GM23338 (cell line): ENCODE data around the gene NEDD4. TPM values are rescaled to one million over a fixed set of nuclear protein-coding genes. Genes with fewer than 3 reads are reported as not detected.

Source experiments
- ATAC-seq: fragments of 200-7000 bp; cut with Tn5 transposase; 3 replicates; pipeline ENCODE4 v1.9.1; 2020
- DNase-seq: peaks from one replicate; pipeline ENCODE4 v3.0.0-alpha.2; 2015; ENCODE audit warnings: low spot score
- H2AFZ ChIP-seq: fragments of 200-600 bp; sonication (generic); 2 replicates; pipeline ENCODE4 v1.8.0; 2016; ENCODE audit warnings: antibody characterized with exemption, mild to moderate bottlenecking, moderate library complexity
- H3F3A ChIP-seq: fragments of 200-600 bp; sonication (generic); replicated peaks from 2 replicates; pipeline ENCODE4 v1.8.0; 2017; ENCODE audit warnings: antibody characterized with exemption, mixed run types, low read depth
- H3K27ac ChIP-seq: fragments of 200-600 bp; sonication (generic); 2 replicates; pipeline ENCODE4 v1.6.1; 2016; ENCODE audit warnings: low read depth
- H3K27me3 ChIP-seq: fragments of 200-600 bp; sonication (generic); 2 replicates; pipeline ENCODE4 v1.8.0; 2016; ENCODE audit warnings: mild to moderate bottlenecking, mixed run types, moderate library complexity; ENCODE audit not compliant: insufficient read depth
- H3K36me3 ChIP-seq: fragments of 200-600 bp; sonication (generic); 2 replicates; pipeline ENCODE4 v1.8.0; 2016; ENCODE audit warnings: mild to moderate bottlenecking; ENCODE audit not compliant: insufficient read depth
- H3K4me1 ChIP-seq: fragments of 200-600 bp; sonication (generic); 2 replicates; pipeline ENCODE4 v1.8.0; 2016; ENCODE audit warnings: mild to moderate bottlenecking, moderate library complexity; ENCODE audit not compliant: insufficient read depth
- H3K4me2 ChIP-seq: fragments of 200-600 bp; sonication (generic); 2 replicates; pipeline ENCODE4 v1.7.1; 2017; ENCODE audit warnings: mixed run types
- H3K4me3 ChIP-seq: fragments of 200-600 bp; sonication (generic); 2 replicates; pipeline ENCODE4 v1.6.1; 2016; ENCODE audit warnings: mixed run types
- H3K79me2 ChIP-seq: fragments of 200-600 bp; sonication (generic); replicated peaks from 2 replicates; pipeline ENCODE4 v1.8.0; 2017; ENCODE audit warnings: mild to moderate bottlenecking; ENCODE audit not compliant: insufficient read depth
- H3K9me2 ChIP-seq: fragments of 200-600 bp; sonication (generic); 2 replicates; pipeline ENCODE4 v1.8.0; 2017; ENCODE audit not compliant: insufficient read depth
- H4K20me1 ChIP-seq: fragments of 200-600 bp; sonication (generic); replicated peaks from 2 replicates; pipeline ENCODE4 v1.8.0; 2017; ENCODE audit warnings: mild to moderate bottlenecking; ENCODE audit not compliant: insufficient read depth
- H3K27ac Mint-ChIP-seq: 2 replicates; pipeline ENCODE4 v1.8.0; 2020; ENCODE audit warnings: inconsistent platforms, mild to moderate bottlenecking, moderate library complexity, mixed read lengths
- H3K27me3 Mint-ChIP-seq: 3 replicates; pipeline ENCODE4 v1.8.0; 2022; ENCODE audit warnings: low read depth, mild to moderate bottlenecking, moderate library complexity, mixed read lengths, inconsistent platforms; ENCODE audit not compliant: insufficient read depth, poor library complexity
- H3K36me3 Mint-ChIP-seq: 3 replicates; pipeline ENCODE4 v1.8.0; 2021; ENCODE audit warnings: low read depth, mild to moderate bottlenecking, inconsistent platforms, moderate library complexity, mixed read lengths
- H3K4me1 Mint-ChIP-seq: 3 replicates; pipeline ENCODE4 v1.8.0; 2020; ENCODE audit warnings: mild to moderate bottlenecking, inconsistent platforms, mixed read lengths
- H3K4me3 Mint-ChIP-seq: 3 replicates; pipeline ENCODE4 v1.8.0; 2021; ENCODE audit warnings: moderate library complexity, mild to moderate bottlenecking, inconsistent platforms, mixed read lengths
- H3K9me3 Mint-ChIP-seq: 3 replicates; pipeline ENCODE4 v1.8.0; 2020; ENCODE audit warnings: moderate library complexity, mild to moderate bottlenecking, inconsistent platforms, mixed read lengths
- CREB1 ChIP-seq: fragments of 250-450 bp; sonication (Bioruptor Pico); IDR thresholded peaks from 2 replicates; pipeline ENCODE4 v1.5.0; 2020; ENCODE audit warnings: low read depth, mild to moderate bottlenecking, moderate library complexity
- ETS1 ChIP-seq: IDR thresholded peaks from 2 replicates; pipeline ENCODE4 v1.6.1; 2016; ENCODE audit warnings: antibody characterized with exemption
- EZH2 ChIP-seq: fragments of 200-600 bp; sonication (generic); IDR thresholded peaks from one replicate; pipeline ENCODE4 v1.8.0; 2017; ENCODE audit warnings: antibody characterized with exemption, mild to moderate bottlenecking, low read depth; ENCODE audit not compliant: unreplicated experiment
- EZH2phosphoT487 ChIP-seq: fragments of 200-600 bp; sonication (generic); IDR thresholded peaks from one replicate; pipeline ENCODE4 v1.8.1; 2018; ENCODE audit warnings: antibody characterized with exemption; ENCODE audit not compliant: unreplicated experiment
- JUNB ChIP-seq: IDR thresholded peaks from one replicate; pipeline ENCODE4 v1.6.1; 2016; ENCODE audit warnings: antibody characterized with exemption; ENCODE audit not compliant: unreplicated experiment
- NANOG ChIP-seq: IDR thresholded peaks from 2 replicates; pipeline ENCODE4 v1.6.1; 2016; ENCODE audit warnings: antibody characterized with exemption, borderline replicate concordance
- POLR2AphosphoS5 ChIP-seq: IDR thresholded peaks from 2 replicates; pipeline ENCODE4 v1.6.1; 2016; ENCODE audit warnings: antibody characterized with exemption, low read depth
- REST ChIP-seq: IDR thresholded peaks from one replicate; pipeline ENCODE4 v1.6.1; 2018; ENCODE audit warnings: antibody characterized with exemption; ENCODE audit not compliant: unreplicated experiment
- STAT1 ChIP-seq: IDR thresholded peaks from one replicate; pipeline ENCODE4 v1.6.1; 2016; ENCODE audit warnings: antibody characterized with exemption; ENCODE audit not compliant: unreplicated experiment
- ZNF114 ChIP-seq: fragments of 250-450 bp; sonication (Bioruptor Pico); IDR thresholded peaks from 2 replicates; pipeline ENCODE4 v1.5.0; 2020; ENCODE audit warnings: mild to moderate bottlenecking, moderate library complexity
- ZNF331 ChIP-seq: fragments of 250-450 bp; sonication (Bioruptor Pico); IDR thresholded peaks from 2 replicates; pipeline ENCODE4 v1.5.0; 2020; ENCODE audit warnings: low read depth, mild to moderate bottlenecking, moderate library complexity
- ZNF462 ChIP-seq: fragments of 250-450 bp; sonication (Bioruptor Pico); IDR thresholded peaks from 2 replicates; pipeline ENCODE4 v1.5.0; 2020; ENCODE audit warnings: mild to moderate bottlenecking, moderate library complexity
- polyA plus RNA-seq: library from polyadenylated mRNA; unstranded; fragments of >200 nt; fragmentation: Nextera tagmentation; extraction: Ambion mirVana; gene quantifications from 2 replicates; pipeline ENCODE4 v1.2.1, GENCODE V29; 2016
- total RNA-seq: library from RNA; depleted of rRNA; stranded (reverse); fragments of >200 nt; shearing (Covaris generic); gene quantifications from 2 replicates; pipeline ENCODE4 v1.2.3, GENCODE V29; 2014
- TF ChIP-seq, protein P1 (sequence below), 2 experiments: fragments of 200-600 bp in 1 of 2; sonication (generic) in 1 of 2; conservative IDR thresholded peaks; 2 replicates each; pipeline versions ENCODE4 v1.5.1 to v1.6.1; 2016 to 2017; ENCODE audit warnings: antibody characterized with exemption in 2 of 2, low read depth in 2 of 2, mild to moderate bottlenecking in 2 of 2, moderate library complexity in 1 of 2

The NEDD4 gene
- total and polyA plus RNA-seq, 2 experiments from 2014 or later: 2.1 to 7.2 TPM

- Histone ChIP-seq H3K36me3 (no peaks in the 10 kb centered on the region), H4K20me1 (no peaks in the 10 kb centered on the region), H3K4me2 (no peak overlapping the region), H3K4me1 (no peaks in the 10 kb centered on the region), H3K4me3 (no peak overlapping the region), H3K79me2 (no peaks in the 10 kb centered on the region), H3K27me3 (no peaks in the 10 kb centered on the region), H3K9me2 (0 out of 2 replicates have a peak, but pooled peaks cover 5% of the 10 kb centered on the region), H3K27ac (no peak overlapping the region), H3F3A (no peaks in the 10 kb centered on the region), H2AFZ (0 out of 2 replicates have a peak overlapping the region, but pooled peaks have one; percentile 23)
- ATAC-seq (no peak), DNase-seq (no peak)
- Mint-ChIP-seq H3K4me3 (no peak overlapping the region), H3K9me3 (peaks cover 20% of the 10 kb centered on the region), H3K27ac (no peak overlapping the region), H3K36me3 (peaks cover 10% of the 10 kb centered on the region; the same call in 2 of the 3 replicates), H3K27me3 (peaks cover 4% of the 10 kb centered on the region), H3K4me1 (no peaks in the 10 kb centered on the region)
- TF ChIP-seq NANOG (no peak), POLR2AphosphoS5 (no peak), ETS1 (no peak), ZNF462 (CRISPR knock-in tag) (no peak), STAT1 (no peak), EZH2 (no peak), EZH2phosphoT487 (no peak), ZNF331 (CRISPR knock-in tag) (no peak), CREB1 (CRISPR knock-in tag) (no peak), JUNB (no peak), REST (no peak), ZNF114 (CRISPR knock-in tag) (no peak)
- TF ChIP-seq, protein P1, sequence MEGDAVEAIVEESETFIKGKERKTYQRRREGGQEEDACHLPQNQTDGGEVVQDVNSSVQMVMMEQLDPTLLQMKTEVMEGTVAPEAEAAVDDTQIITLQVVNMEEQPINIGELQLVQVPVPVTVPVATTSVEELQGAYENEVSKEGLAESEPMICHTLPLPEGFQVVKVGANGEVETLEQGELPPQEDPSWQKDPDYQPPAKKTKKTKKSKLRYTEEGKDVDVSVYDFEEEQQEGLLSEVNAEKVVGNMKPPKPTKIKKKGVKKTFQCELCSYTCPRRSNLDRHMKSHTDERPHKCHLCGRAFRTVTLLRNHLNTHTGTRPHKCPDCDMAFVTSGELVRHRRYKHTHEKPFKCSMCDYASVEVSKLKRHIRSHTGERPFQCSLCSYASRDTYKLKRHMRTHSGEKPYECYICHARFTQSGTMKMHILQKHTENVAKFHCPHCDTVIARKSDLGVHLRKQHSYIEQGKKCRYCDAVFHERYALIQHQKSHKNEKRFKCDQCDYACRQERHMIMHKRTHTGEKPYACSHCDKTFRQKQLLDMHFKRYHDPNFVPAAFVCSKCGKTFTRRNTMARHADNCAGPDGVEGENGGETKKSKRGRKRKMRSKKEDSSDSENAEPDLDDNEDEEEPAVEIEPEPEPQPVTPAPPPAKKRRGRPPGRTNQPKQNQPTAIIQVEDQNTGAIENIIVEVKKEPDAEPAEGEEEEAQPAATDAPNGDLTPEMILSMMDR (conservative IDR thresholded peaks at IDR 0.05; ENCODE audit: low read depth in 2 of 2): no peak
Observed at GRCh38 chr15:56019060-56019793, 25.8 kb upstream of the NEDD4 start.
